Parathyroid adenoma (tissue), 2 donors: ENCODE results near the gene TIMP3.
A peak's percentile ranks its signal among the peaks of the same experiment; 100 is the strongest.

Source experiments
- H2AFZ ChIP-seq: fragments of 300-600 bp; sonication (generic); one replicate; pipeline ENCODE4 v1.7.0; 2017; ENCODE audit warnings: antibody characterized with exemption, mild to moderate bottlenecking
- H3K27ac ChIP-seq: fragments of 300-600 bp; sonication (generic); one replicate; pipeline ENCODE4 v1.7.0; 2017
- H3K27me3 ChIP-seq: fragments of 300-600 bp; sonication (generic); one replicate; pipeline ENCODE4 v1.7.0; 2017; ENCODE audit warnings: low read length; ENCODE audit not compliant: control insufficient read depth, insufficient read depth
- H3K36me3 ChIP-seq: fragments of 300-600 bp; sonication (generic); one replicate; pipeline ENCODE4 v1.7.0; 2017; ENCODE audit warnings: low read length; ENCODE audit not compliant: control insufficient read depth, insufficient read depth
- H3K4me1 ChIP-seq: fragments of 300-600 bp; sonication (generic); one replicate; pipeline ENCODE4 v1.7.0; 2017; ENCODE audit warnings: control low read depth
- H3K4me2 ChIP-seq: fragments of 300-600 bp; sonication (generic); one replicate; pipeline ENCODE4 v1.7.0; 2017; ENCODE audit warnings: low read length
- H3K4me3 ChIP-seq: fragments of 300-600 bp; sonication (generic); one replicate; pipeline ENCODE4 v1.7.0; 2017; ENCODE audit warnings: low read depth, low read length
- H3K79me2 ChIP-seq: fragments of 300-600 bp; sonication (generic); one replicate; pipeline ENCODE4 v1.7.0; 2017; ENCODE audit warnings: control low read depth
- H3K9ac ChIP-seq: fragments of 300-600 bp; sonication (generic); one replicate; pipeline ENCODE4 v1.7.0; 2017; ENCODE audit warnings: mild to moderate bottlenecking
- H3K9me3 ChIP-seq: fragments of 300-600 bp; sonication (generic); one replicate; pipeline ENCODE4 v1.7.0; 2017; ENCODE audit warnings: low read length; ENCODE audit not compliant: control insufficient read depth
- TF ChIP-seq, protein P1 (sequence below): fragments of 300-600 bp; sonication (generic); IDR thresholded peaks from one replicate; pipeline ENCODE4 v1.7.0; 2017; ENCODE audit warnings: antibody characterized with exemption, mild to moderate bottlenecking
- donor health status: primary hyperparathyroidism.

The TIMP3 gene

DNA sequence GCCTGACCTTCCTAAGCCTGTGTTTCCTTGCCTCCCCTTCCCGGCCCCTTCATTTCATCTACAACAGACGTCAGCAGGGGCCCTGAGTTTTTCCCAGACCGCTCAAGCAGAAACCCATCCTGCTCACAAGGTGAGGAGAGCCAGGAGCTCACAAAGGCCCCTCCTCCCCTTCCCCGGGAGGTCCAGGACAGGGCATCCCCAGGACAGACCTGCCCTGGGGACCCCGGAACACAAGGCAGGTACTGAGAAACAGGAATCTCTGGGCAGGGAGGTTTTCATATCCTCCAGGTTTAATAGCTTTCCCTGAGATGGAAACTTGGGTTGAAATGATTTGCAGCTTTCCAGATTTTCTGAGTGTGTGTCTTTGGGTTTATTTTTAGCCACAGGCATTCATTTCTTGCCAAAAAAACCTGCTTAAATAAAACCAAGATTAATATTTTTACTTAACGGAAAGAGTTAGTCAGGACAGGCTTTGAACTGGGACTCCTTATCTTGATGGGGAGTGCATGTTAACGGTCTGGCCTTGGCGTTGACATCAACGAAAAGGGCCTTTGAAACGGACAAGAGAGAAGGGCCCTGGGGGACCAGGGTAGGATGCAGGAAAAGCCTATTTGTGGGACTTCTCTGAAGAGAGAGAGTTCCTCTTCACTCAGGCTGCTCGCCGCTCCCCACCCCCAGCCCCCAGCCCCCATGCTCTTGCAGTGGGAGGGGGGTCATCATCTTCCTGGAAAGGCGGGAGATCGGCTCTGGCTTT lies 38.5 kb downstream of the TIMP3 start:
- Histone ChIP-seq H3K4me1 (peaks cover 26% of the 10 kb centered on the region), H3K4me2 (peak overlapping the region; percentile 37), H3K27ac (peak overlapping the region; percentile 62), H3K27me3 (no peaks in the 10 kb centered on the region), H3K9me3 (no peaks in the 10 kb centered on the region), H3K79me2 (peaks cover 41% of the 10 kb centered on the region), H2AFZ (no peak overlapping the region), H3K9ac (no peak overlapping the region), H3K36me3 (no peaks in the 10 kb centered on the region), H3K4me3 (no peak overlapping the region)
- TF ChIP-seq, protein P1, sequence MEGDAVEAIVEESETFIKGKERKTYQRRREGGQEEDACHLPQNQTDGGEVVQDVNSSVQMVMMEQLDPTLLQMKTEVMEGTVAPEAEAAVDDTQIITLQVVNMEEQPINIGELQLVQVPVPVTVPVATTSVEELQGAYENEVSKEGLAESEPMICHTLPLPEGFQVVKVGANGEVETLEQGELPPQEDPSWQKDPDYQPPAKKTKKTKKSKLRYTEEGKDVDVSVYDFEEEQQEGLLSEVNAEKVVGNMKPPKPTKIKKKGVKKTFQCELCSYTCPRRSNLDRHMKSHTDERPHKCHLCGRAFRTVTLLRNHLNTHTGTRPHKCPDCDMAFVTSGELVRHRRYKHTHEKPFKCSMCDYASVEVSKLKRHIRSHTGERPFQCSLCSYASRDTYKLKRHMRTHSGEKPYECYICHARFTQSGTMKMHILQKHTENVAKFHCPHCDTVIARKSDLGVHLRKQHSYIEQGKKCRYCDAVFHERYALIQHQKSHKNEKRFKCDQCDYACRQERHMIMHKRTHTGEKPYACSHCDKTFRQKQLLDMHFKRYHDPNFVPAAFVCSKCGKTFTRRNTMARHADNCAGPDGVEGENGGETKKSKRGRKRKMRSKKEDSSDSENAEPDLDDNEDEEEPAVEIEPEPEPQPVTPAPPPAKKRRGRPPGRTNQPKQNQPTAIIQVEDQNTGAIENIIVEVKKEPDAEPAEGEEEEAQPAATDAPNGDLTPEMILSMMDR, result no peak

DNA sequence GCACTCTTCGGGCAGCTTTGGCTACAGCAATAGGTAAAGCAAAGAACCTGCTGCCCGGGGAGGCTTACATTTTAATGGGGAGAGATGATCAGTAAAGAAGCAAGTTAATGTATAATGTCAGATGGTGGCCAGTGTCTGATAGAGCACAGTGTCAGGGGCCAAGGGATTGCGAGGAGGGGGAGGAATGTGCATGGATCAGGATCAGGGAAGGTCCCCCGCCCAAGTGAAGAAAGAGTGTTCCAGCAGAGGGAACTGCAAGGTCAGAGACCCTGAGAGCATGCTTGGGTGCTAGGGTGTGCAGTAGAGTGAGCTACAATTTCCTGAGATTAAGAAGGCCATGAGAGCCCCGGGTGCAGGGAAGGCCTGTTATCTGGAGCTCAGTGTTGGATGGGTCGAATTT lies 39.7 kb downstream of the TIMP3 start:
- peaks cover 39% of the 10 kb centered on the region for H3K79me2 ChIP-seq
- H3K9me3 ChIP-seq, result no peaks in the 10 kb centered on the region
- TF ChIP-seq, protein P1, result no peak
- H3K27ac ChIP-seq, result no peak overlapping the region
- H3K9ac ChIP-seq, result no peak overlapping the region
- H3K36me3 ChIP-seq, result no peaks in the 10 kb centered on the region
- H3K4me3 ChIP-seq, result no peak overlapping the region
- H3K4me1 ChIP-seq, result peaks cover 25% of the 10 kb centered on the region
- no peak overlapping the region for H3K4me2 ChIP-seq
- H2AFZ ChIP-seq, result no peak overlapping the region
- no peaks in the 10 kb centered on the region for H3K27me3 ChIP-seq

DNA sequence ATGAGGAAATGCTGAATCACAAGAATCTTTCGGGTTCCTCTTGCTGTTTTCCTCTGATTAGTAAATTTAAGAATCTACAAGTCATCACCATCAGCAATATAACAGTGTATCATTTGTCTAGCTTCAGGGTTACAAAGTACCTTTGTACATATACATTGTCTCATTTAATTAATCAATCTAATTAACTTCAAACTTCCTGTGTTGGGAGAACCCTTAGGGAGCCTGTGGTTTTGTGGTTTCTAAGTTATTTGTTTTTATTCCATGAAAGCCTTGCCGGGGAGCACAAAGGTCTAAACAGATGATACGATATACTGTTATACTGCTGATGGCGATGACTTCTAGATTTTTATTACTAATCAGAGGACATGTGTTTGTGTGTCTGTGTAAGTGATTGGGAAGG lies 41.0 kb downstream of the TIMP3 start:
- H3K4me3 ChIP-seq, result no peak overlapping the region
- H3K9me3 ChIP-seq, result no peaks in the 10 kb centered on the region
- no peaks in the 10 kb centered on the region for H3K27me3 ChIP-seq
- H3K9ac ChIP-seq, result no peak overlapping the region
- peaks cover 32% of the 10 kb centered on the region for H3K79me2 ChIP-seq
- no peak overlapping the region for H3K4me2 ChIP-seq
- H3K36me3 ChIP-seq, result no peaks in the 10 kb centered on the region
- H3K4me1 ChIP-seq, result peaks cover 30% of the 10 kb centered on the region
- no peak overlapping the region for H2AFZ ChIP-seq
- H3K27ac ChIP-seq, result no peak overlapping the region
- TF ChIP-seq, protein P1, result no peak

DNA sequence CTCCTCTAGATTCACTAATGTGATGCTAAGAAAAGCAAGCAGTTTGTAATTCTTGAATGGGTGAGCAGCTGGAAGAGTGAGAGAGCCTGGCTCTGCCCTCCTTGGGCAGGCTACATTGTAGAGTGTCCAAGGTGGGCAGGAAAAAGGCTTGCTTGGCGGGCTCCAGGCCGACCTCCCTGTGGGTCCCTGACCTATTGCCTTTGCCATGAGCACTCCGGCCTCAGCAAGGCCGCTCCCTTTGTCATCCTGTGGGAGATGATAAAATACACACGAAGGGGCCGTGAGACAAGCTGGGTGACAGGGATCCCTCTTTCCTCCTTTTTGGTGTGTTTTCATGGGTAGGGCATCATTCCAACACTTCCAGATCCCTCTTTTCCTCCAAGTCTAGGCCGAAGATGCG lies 41.8 kb downstream of the TIMP3 start:
- H3K36me3 ChIP-seq, result no peaks in the 10 kb centered on the region
- H3K4me1 ChIP-seq, result peaks cover 37% of the 10 kb centered on the region
- H2AFZ ChIP-seq, result no peak overlapping the region
- no peak overlapping the region for H3K27ac ChIP-seq
- H3K9ac ChIP-seq, result no peak overlapping the region
- no peaks in the 10 kb centered on the region for H3K9me3 ChIP-seq
- TF ChIP-seq, protein P1, result no peak
- H3K27me3 ChIP-seq, result no peaks in the 10 kb centered on the region
- no peak overlapping the region for H3K4me3 ChIP-seq
- no peak overlapping the region for H3K4me2 ChIP-seq
- peaks cover 29% of the 10 kb centered on the region for H3K79me2 ChIP-seq

DNA sequence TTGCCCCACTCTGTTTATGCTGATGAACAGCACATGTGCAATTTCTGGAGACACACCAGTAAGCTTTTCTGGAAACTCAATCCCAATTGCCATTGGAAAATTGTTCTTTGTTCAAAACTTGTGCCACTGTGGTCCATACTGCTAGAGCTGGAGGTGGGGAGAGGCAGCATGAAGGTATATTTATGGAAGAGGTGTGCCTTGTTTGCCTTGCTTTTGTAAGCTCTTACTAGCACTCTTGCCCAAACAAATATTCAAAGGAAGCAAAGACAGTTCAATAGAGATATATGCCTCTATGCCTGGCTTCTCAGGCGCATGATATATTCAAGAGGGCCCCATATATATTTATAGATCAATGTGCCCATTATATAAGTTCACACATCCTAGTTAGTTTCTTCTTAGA lies 42.7 kb downstream of the TIMP3 start:
- H2AFZ ChIP-seq, result no peak overlapping the region
- H3K36me3 ChIP-seq, result no peaks in the 10 kb centered on the region
- no peak overlapping the region for H3K27ac ChIP-seq
- H3K9ac ChIP-seq, result no peak overlapping the region
- H3K9me3 ChIP-seq, result no peaks in the 10 kb centered on the region
- no peak overlapping the region for H3K4me3 ChIP-seq
- no peak overlapping the region for H3K4me2 ChIP-seq
- H3K4me1 ChIP-seq, result peaks cover 38% of the 10 kb centered on the region
- H3K79me2 ChIP-seq, result peaks cover 26% of the 10 kb centered on the region
- no peaks in the 10 kb centered on the region for H3K27me3 ChIP-seq
- TF ChIP-seq, protein P1, result no peak
